A549 treated with Hydrocortisone at 1 μM for 4 hours (cell line): Measurements from ENCODE around the gene HAPLN2. TPM values are rescaled to one million over a fixed set of nuclear protein-coding genes. Genes with fewer than 3 reads are reported as not detected.

ENCODE experiments used
- total RNA-seq: library from RNA; stranded (reverse); fragments of 200-300 nt; extraction: Qiagen RNA extraction; gene quantifications from 5 replicates; pipeline ENCODE4 v1.2.3, GENCODE V29; 2022

The HAPLN2 gene
- 0.14 to 0.47 TPM (median 0.20 TPM) in 5 replicates for total RNA-seq

GRCh38 chr1:156618853-156619581 lies at the start of gene HAPLN2:
TSS of gene HAPLN2 (plus strand) at chr1:156619415. CDS start at chr1:156623491, 4,076 bp downstream.

GRCh38 chr1:156571919-156572662 lies 47.1 kb upstream of the HAPLN2 start, which contains the start of gene IQGAP3:
TSS of gene IQGAP3 (minus strand) at chr1:156572565. CDS start at chr1:156572529, 36 bp downstream.

GRCh38 chr1:156579472-156579871 lies 39.7 kb upstream of the HAPLN2 start, which contains the start of gene TTC24:
TSS of gene TTC24 (plus strand) at chr1:156579723. CDS start at chr1:156581365, 1,642 bp downstream.

GRCh38 chr1:156591432-156592157 lies 27.6 kb upstream of the HAPLN2 start, which contains the start of gene NAXE:
TSS of gene NAXE (plus strand) at chr1:156591776. CDS start at chr1:156591805, 29 bp downstream.

GRCh38 chr1:156601122-156601830 lies 17.9 kb upstream of the HAPLN2 start, which contains the start of gene GPATCH4:
TSS of gene GPATCH4 (minus strand) at chr1:156601479.

GRCh38 chr1:156641761-156642264 lies 22.6 kb downstream of the HAPLN2 start, which contains the start of gene BCAN:
TSS of gene BCAN (plus strand) at chr1:156642117. CDS start at chr1:156646055, 3,938 bp downstream.

Other genes with a start within 250 kb of the HAPLN2 start
- 23.9 to 32.3 TPM (median 27.1 TPM) in 5 replicates for gene MEF2D, start 118.6 kb upstream of the HAPLN2 start, total RNA-seq
- gene IQGAP3, start 46.9 kb upstream of the HAPLN2 start, total RNA-seq, result 13.4 to 17.9 TPM (median 16.5 TPM) in 5 replicates
- gene TTC24, start 39.7 kb upstream of the HAPLN2 start, total RNA-seq, result not detected in 5 replicates
- 138 to 170 TPM (median 165 TPM) in 5 replicates for gene NAXE, start 27.6 kb upstream of the HAPLN2 start, total RNA-seq
- 60.8 to 107 TPM (median 64.5 TPM) in 5 replicates for gene GPATCH4, start 17.9 kb upstream of the HAPLN2 start, total RNA-seq
- 0.12 to 0.13 TPM in 2 of 5 replicates, not detected in the others for gene BCAN, start 22.7 kb downstream of the HAPLN2 start, total RNA-seq
- gene NES, start 58.0 kb downstream of the HAPLN2 start, total RNA-seq, result 1.0 to 1.5 TPM (median 1.2 TPM) in 5 replicates
- gene CRABP2, start 86.2 kb downstream of the HAPLN2 start, total RNA-seq, result 7.2 to 12.0 TPM (median 7.8 TPM) in 5 replicates
- 22.7 to 26.6 TPM (median 25.3 TPM) in 5 replicates for gene METTL25B, start 109.1 kb downstream of the HAPLN2 start, total RNA-seq
- 37.3 to 57.8 TPM (median 43.3 TPM) in 5 replicates for gene ISG20L2, start 109.4 kb downstream of the HAPLN2 start, total RNA-seq
- 166 to 208 TPM (median 194 TPM) in 5 replicates for gene MRPL24, start 121.7 kb downstream of the HAPLN2 start, total RNA-seq
- gene HDGF, start 132.3 kb downstream of the HAPLN2 start, total RNA-seq, result 410 to 475 TPM (median 429 TPM) in 5 replicates
- 69.9 to 79.4 TPM (median 75.6 TPM) in 5 replicates for gene PRCC, start 148.1 kb downstream of the HAPLN2 start, total RNA-seq
- 3.0 to 3.8 TPM (median 3.7 TPM) in 5 replicates for gene SH2D2A, start 197.4 kb downstream of the HAPLN2 start, total RNA-seq
- not detected in 5 replicates for gene INSRR, start 239.7 kb downstream of the HAPLN2 start, total RNA-seq
- 0.09 to 0.25 TPM (median 0.18 TPM) in 5 replicates for gene NTRK1, start 241.4 kb downstream of the HAPLN2 start, total RNA-seq